Muscle layer of duodenum (tissue), 2 donors: ENCODE measurements around the gene PDZRN4.

Source experiments
- H3K27ac ChIP-seq: one replicate; pipeline ENCODE4 v1.7.0; 2013; ENCODE audit warnings: mild to moderate bottlenecking, low read length
- H3K27me3 ChIP-seq: one replicate; pipeline ENCODE4 v1.7.0; 2013; ENCODE audit warnings: low read depth, mild to moderate bottlenecking, control low read depth, low read length
- H3K36me3 ChIP-seq, 2 donors: one replicate each; pipeline ENCODE4 v1.7.0; 2013; ENCODE audit warnings: low read length in 2 of 2, control low read depth in 1 of 2, mild to moderate bottlenecking in 1 of 2; ENCODE audit not compliant: insufficient read depth in 2 of 2, control insufficient read depth in 1 of 2
- H3K4me1 ChIP-seq, 2 donors: one replicate each; pipeline ENCODE4 v1.7.0; 2013; ENCODE audit warnings: low read length in 2 of 2, mild to moderate bottlenecking in 2 of 2, control low read depth in 1 of 2, moderate library complexity in 1 of 2; ENCODE audit not compliant: insufficient read depth in 2 of 2, control insufficient read depth in 1 of 2
- H3K4me3 ChIP-seq, 2 donors: one replicate each; pipeline ENCODE4 v1.7.0; 2013; ENCODE audit warnings: low read length in 2 of 2, low read depth in 1 of 2, mild to moderate bottlenecking in 1 of 2
- H3K9me3 ChIP-seq, 2 donors: one replicate each; pipeline ENCODE4 v1.7.0; 2013; ENCODE audit warnings: low read length in 2 of 2, control low read depth in 1 of 2, mild to moderate bottlenecking in 1 of 2; ENCODE audit not compliant: control insufficient read depth in 1 of 2
- donor health status: healthy.

The PDZRN4 gene

GRCh38 chr12:41364211-41364610 is 176.1 kb downstream of the PDZRN4 start:
- no peaks in the 10 kb centered on the region for H3K27me3 ChIP-seq
- no peak overlapping the region for H3K27ac ChIP-seq
- no peaks in the 10 kb centered on the region for H3K36me3 ChIP-seq
- H3K4me3 ChIP-seq: no peak overlapping the region
- H3K4me1 ChIP-seq: peaks cover 0 to 5% of the 10 kb centered on the region in 2 donors
- H3K9me3 ChIP-seq: peaks cover 0 to 6% of the 10 kb centered on the region in 2 donors

- Histone ChIP-seq H3K36me3 (no peaks in the 10 kb centered on the region), H3K4me3 (no peak overlapping the region), H3K27me3 (no peaks in the 10 kb centered on the region), H3K4me1 (peaks cover 0 to 5% of the 10 kb centered on the region in 2 donors), H3K27ac (no peak overlapping the region), H3K9me3 (peaks cover 0 to 6% of the 10 kb centered on the region in 2 donors)
Observed at GRCh38 chr12:41365653-41366171, 177.6 kb downstream of the PDZRN4 start.

- Histone ChIP-seq H3K36me3 (no peaks in the 10 kb centered on the region), H3K4me1 (no peaks in the 10 kb centered on the region), H3K9me3 (peaks cover 0 to 6% of the 10 kb centered on the region in 2 donors), H3K4me3 (no peak overlapping the region), H3K27me3 (no peaks in the 10 kb centered on the region), H3K27ac (no peak overlapping the region)
Observed at GRCh38 chr12:41367726-41368405, 179.7 kb downstream of the PDZRN4 start.

- Histone ChIP-seq H3K36me3 (no peaks in the 10 kb centered on the region), H3K4me3 (no peak overlapping the region), H3K27me3 (no peaks in the 10 kb centered on the region), H3K9me3 (no peaks in the 10 kb centered on the region), H3K27ac (no peak overlapping the region), H3K4me1 (no peaks in the 10 kb centered on the region)
Observed at GRCh38 chr12:41380878-41381277, 192.8 kb downstream of the PDZRN4 start.

- Histone ChIP-seq H3K27ac (no peak overlapping the region), H3K4me1 (no peaks in the 10 kb centered on the region), H3K9me3 (no peaks in the 10 kb centered on the region), H3K27me3 (no peaks in the 10 kb centered on the region), H3K4me3 (no peak overlapping the region), H3K36me3 (no peaks in the 10 kb centered on the region)
Observed at GRCh38 chr12:41402801-41403200, 214.7 kb downstream of the PDZRN4 start.

GRCh38 chr12:41407232-41407799 is 219.2 kb downstream of the PDZRN4 start:
- Histone ChIP-seq H3K36me3 (no peaks in the 10 kb centered on the region), H3K4me3 (no peak overlapping the region), H3K27me3 (no peaks in the 10 kb centered on the region), H3K27ac (no peak overlapping the region), H3K4me1 (no peaks in the 10 kb centered on the region), H3K9me3 (no peaks in the 10 kb centered on the region)

GRCh38 chr12:41409628-41410027 is 221.5 kb downstream of the PDZRN4 start:
- H3K36me3 ChIP-seq: no peaks in the 10 kb centered on the region
- no peaks in the 10 kb centered on the region for H3K27me3 ChIP-seq
- H3K27ac ChIP-seq: no peak overlapping the region
- no peaks in the 10 kb centered on the region for H3K9me3 ChIP-seq
- no peaks in the 10 kb centered on the region for H3K4me1 ChIP-seq
- H3K4me3 ChIP-seq: no peak overlapping the region

GRCh38 chr12:41418586-41418985 is 230.5 kb downstream of the PDZRN4 start:
- no peaks in the 10 kb centered on the region for H3K36me3 ChIP-seq

GRCh38 chr12:41419131-41419893 is 231.2 kb downstream of the PDZRN4 start:
- no peak overlapping the region for H3K27ac ChIP-seq
- H3K36me3 ChIP-seq: no peaks in the 10 kb centered on the region
- no peaks in the 10 kb centered on the region for H3K9me3 ChIP-seq
- H3K4me1 ChIP-seq: no peaks in the 10 kb centered on the region
- H3K27me3 ChIP-seq: no peaks in the 10 kb centered on the region
- no peak overlapping the region for H3K4me3 ChIP-seq

More at GRCh38 chr12:41418586-41418985, 230.5 kb downstream of the PDZRN4 start:
- H3K9me3 ChIP-seq: no peaks in the 10 kb centered on the region
- no peaks in the 10 kb centered on the region for H3K27me3 ChIP-seq
- no peaks in the 10 kb centered on the region for H3K4me1 ChIP-seq
- H3K27ac ChIP-seq: no peak overlapping the region
- no peak overlapping the region for H3K4me3 ChIP-seq

GRCh38 chr12:41424651-41425050 is 236.5 kb downstream of the PDZRN4 start:
- no peaks in the 10 kb centered on the region for H3K36me3 ChIP-seq
- H3K27me3 ChIP-seq: no peaks in the 10 kb centered on the region
- H3K4me3 ChIP-seq: no peak overlapping the region
- H3K27ac ChIP-seq: no peak overlapping the region
- no peaks in the 10 kb centered on the region for H3K9me3 ChIP-seq
- H3K4me1 ChIP-seq: no peaks in the 10 kb centered on the region

- H3K9me3 ChIP-seq: no peaks in the 10 kb centered on the region
- H3K4me3 ChIP-seq: no peak overlapping the region
- no peaks in the 10 kb centered on the region for H3K27me3 ChIP-seq
- H3K36me3 ChIP-seq: no peaks in the 10 kb centered on the region
- no peak overlapping the region for H3K27ac ChIP-seq
- H3K4me1 ChIP-seq: peaks cover 0 to 12% of the 10 kb centered on the region in 2 donors
Observed at GRCh38 chr12:41433460-41433859, 245.3 kb downstream of the PDZRN4 start.
